ENCODE measurements around the gene HPCAL1.

Gene HPCAL1

GRCh38 chr2:10378189-10378588 lies 75.5 kb downstream of the HPCAL1 start:
- peaks cover 0 to 16% (median 0%) of the 10 kb centered on the region in 11 experiments; a peak in 5 of 22 replicates for H3K36me3 ChIP-seq
- H3K4me2 ChIP-seq, result peak overlapping the region; percentile 55 to 97 (median 92)
- peaks cover 82 to 100% (median 98%) of the 10 kb centered on the region in 10 experiments for H3K4me1 ChIP-seq
- peak overlapping the region in 4 of 11 experiments; percentile 45 to 74 (median 54); a peak in 7 of 22 replicates for H3K9ac ChIP-seq
- no peak overlapping the region for H3K4me3 ChIP-seq
- no peaks in the 10 kb centered on the region for H3K9me3 ChIP-seq (replicated peaks in 1 of 11)
- H3K27me3 ChIP-seq, result no peaks in the 10 kb centered on the region
- H4K20me1 ChIP-seq, result peaks cover 65 to 100% (median 89%) of the 10 kb centered on the region in 11 experiments
- peak overlapping the region in 6 of 11 experiments; percentile 2 to 88 (median 82); a peak in 8 of 22 replicates for H3K27ac ChIP-seq
- TF ChIP-seq Cebpa-rat (IDR thresholded peaks at IDR 0.05), result no peak

GRCh38 chr2:10380048-10380926 lies 77.6 kb downstream of the HPCAL1 start:
- Histone ChIP-seq H3K4me3 (peak overlapping the region in 4 of 10 experiments; percentile 2 to 21 (median 8); a peak in 4 of 20 replicates), H4K20me1 (peaks cover 64 to 100% (median 89%) of the 10 kb centered on the region in 11 experiments), H3K27me3 (no peaks in the 10 kb centered on the region), H3K9ac (peak overlapping the region in 8 of 11 experiments; percentile 12 to 74 (median 62); a peak in 12 of 22 replicates), H3K4me1 (peaks cover 90 to 100% (median 98%) of the 10 kb centered on the region in 10 experiments), H3K36me3 (peaks cover 0 to 8% (median 0%) of the 10 kb centered on the region in 11 experiments; a peak in 4 of 22 replicates), H3K9me3 (replicated peaks in 1 of 11) (no peaks in the 10 kb centered on the region), H3K27ac (peak overlapping the region in 8 of 11 experiments; percentile 16 to 88 (median 76); a peak in 15 of 22 replicates), H3K4me2 (peak overlapping the region; percentile 84 to 97 (median 93))
- TF ChIP-seq Cebpa-rat (IDR thresholded peaks at IDR 0.05), result peak in 7 of 11 experiments; percentile 44 to 95 (median 89); a peak in 11 of 22 replicates

- H3K9me3 ChIP-seq (replicated peaks in 1 of 11), result no peaks in the 10 kb centered on the region
- peaks cover 99 to 100% (median 100%) of the 10 kb centered on the region in 10 experiments for H3K4me1 ChIP-seq
- H4K20me1 ChIP-seq, result peaks cover 70 to 100% (median 94%) of the 10 kb centered on the region in 11 experiments
- H3K4me2 ChIP-seq, result peak overlapping the region; percentile 84 to 97 (median 93)
- H3K36me3 ChIP-seq, result peaks cover 0 to 8% (median 0%) of the 10 kb centered on the region in 11 experiments; a peak in 3 of 22 replicates
- H3K27me3 ChIP-seq, result no peaks in the 10 kb centered on the region
- H3K27ac ChIP-seq, result peak overlapping the region in 9 of 11 experiments; percentile 7 to 88 (median 73); a peak in 17 of 22 replicates
- peak overlapping the region in 5 of 10 experiments; percentile 19 to 47 (median 39); a peak in 6 of 20 replicates for H3K4me3 ChIP-seq
- H3K9ac ChIP-seq, result peak overlapping the region in 9 of 11 experiments; percentile 18 to 74 (median 58); a peak in 16 of 22 replicates
- no peak for TF ChIP-seq Cebpa-rat (IDR thresholded peaks at IDR 0.05)
Measured at GRCh38 chr2:10381997-10382353, 79.3 kb downstream of the HPCAL1 start.

- Histone ChIP-seq H3K4me1 (peaks cover 99 to 100% (median 100%) of the 10 kb centered on the region in 10 experiments), H3K4me3 (peak overlapping the region in 8 of 10 experiments; percentile 2 to 47 (median 30); a peak in 11 of 20 replicates)
Measured at GRCh38 chr2:10382354-10383061, 79.8 kb downstream of the HPCAL1 start.

GRCh38 chr2:10383960-10384734 lies 81.4 kb downstream of the HPCAL1 start:
- Histone ChIP-seq H3K9me3 (replicated peaks in 1 of 11) (no peaks in the 10 kb centered on the region), H3K27ac (peak overlapping the region in 7 of 11 experiments; percentile 11 to 88 (median 80); a peak in 12 of 22 replicates), H3K27me3 (no peaks in the 10 kb centered on the region), H3K4me3 (peak overlapping the region in 3 of 10 experiments; percentile 3 to 21 (median 6); a peak in 4 of 20 replicates), H3K4me2 (peak overlapping the region; percentile 84 to 97 (median 93)), H4K20me1 (peaks cover 84 to 100% (median 97%) of the 10 kb centered on the region in 11 experiments), H3K4me1 (peaks cover 96 to 100% (median 100%) of the 10 kb centered on the region in 10 experiments), H3K9ac (peak overlapping the region in 7 of 11 experiments; percentile 8 to 74 (median 54); a peak in 8 of 22 replicates), H3K36me3 (peaks cover 0 to 18% (median 0%) of the 10 kb centered on the region in 11 experiments; a peak in 4 of 22 replicates)
- 0 out of 22 replicates have a peak, but pooled peaks of 1 of the 11 experiments have one; percentile 26 for TF ChIP-seq Cebpa-rat (IDR thresholded peaks at IDR 0.05)

More at GRCh38 chr2:10382354-10383061, 79.8 kb downstream of the HPCAL1 start:
- Histone ChIP-seq H3K27ac (peak overlapping the region in 9 of 11 experiments; percentile 7 to 88 (median 73); a peak in 17 of 22 replicates), H3K9me3 (replicated peaks in 1 of 11) (no peaks in the 10 kb centered on the region), H3K4me2 (peak overlapping the region; percentile 84 to 97 (median 93)), H3K9ac (peak overlapping the region in 9 of 11 experiments; percentile 18 to 74 (median 58); a peak in 17 of 22 replicates), H4K20me1 (peaks cover 75 to 100% (median 94%) of the 10 kb centered on the region in 11 experiments), H3K36me3 (peaks cover 0 to 12% (median 0%) of the 10 kb centered on the region in 11 experiments; a peak in 1 of 22 replicates), H3K27me3 (no peaks in the 10 kb centered on the region)
- TF ChIP-seq Cebpa-rat (IDR thresholded peaks at IDR 0.05), result no peak

GRCh38 chr2:10385501-10385900 lies 82.8 kb downstream of the HPCAL1 start:
- Histone ChIP-seq H3K27me3 (no peaks in the 10 kb centered on the region), H3K4me2 (peak overlapping the region; percentile 61 to 97 (median 86)), H3K9ac (no peak overlapping the region), H3K9me3 (replicated peaks in 1 of 11) (no peaks in the 10 kb centered on the region), H3K36me3 (peaks cover 0 to 22% (median 0%) of the 10 kb centered on the region in 11 experiments; a peak in 4 of 22 replicates), H3K4me3 (no peak overlapping the region), H3K4me1 (peaks cover 82 to 100% (median 100%) of the 10 kb centered on the region in 10 experiments), H3K27ac (peak overlapping the region in 5 of 11 experiments; percentile 7 to 88 (median 24); a peak in 4 of 22 replicates), H4K20me1 (peaks cover 85 to 100% (median 96%) of the 10 kb centered on the region in 11 experiments)
- TF ChIP-seq Cebpa-rat (IDR thresholded peaks at IDR 0.05), result no peak

- H3K9ac ChIP-seq, result no peak overlapping the region
- no peaks in the 10 kb centered on the region for H3K9me3 ChIP-seq (replicated peaks in 1 of 11)
- peaks cover 76 to 100% (median 99%) of the 10 kb centered on the region in 10 experiments for H3K4me1 ChIP-seq
- peak overlapping the region in 5 of 11 experiments; percentile 7 to 88 (median 24); a peak in 4 of 22 replicates for H3K27ac ChIP-seq
- peak overlapping the region; percentile 61 to 97 (median 84) for H3K4me2 ChIP-seq
- H3K4me3 ChIP-seq, result no peak overlapping the region
- peaks cover 0 to 23% (median 0%) of the 10 kb centered on the region in 11 experiments; a peak in 4 of 22 replicates for H3K36me3 ChIP-seq
- peaks cover 85 to 100% (median 96%) of the 10 kb centered on the region in 11 experiments for H4K20me1 ChIP-seq
- no peaks in the 10 kb centered on the region for H3K27me3 ChIP-seq
- TF ChIP-seq Cebpa-rat (IDR thresholded peaks at IDR 0.05), result no peak
Measured at GRCh38 chr2:10385933-10386773, 83.4 kb downstream of the HPCAL1 start.

Measured in BLaER1 treated with 17β-estradiol and CSF1 and Interleukin-3, amounts not matched to agents 10 nM and 100 nM (cell line).